HepG2 (cell line): ENCODE measurements around the gene CUL4A. TPM values are rescaled to one million over a fixed set of nuclear protein-coding genes. Genes with fewer than 3 reads are reported as not detected.

Experiments used
- AGO1 ChIP-seq: fragments of 200-400 bp; formaldehyde crosslinking; IDR thresholded peaks from 2 replicates; pipeline ENCODE4 v1.6.1; 2017; ENCODE audit warnings: mild to moderate bottlenecking, low read depth, low read length, moderate library complexity; ENCODE audit not compliant: poor library complexity, severe bottlenecking
- AHR ChIP-seq: IDR thresholded peaks from 2 replicates; pipeline ENCODE4 v1.6.1; 2018; ENCODE audit warnings: missing genetic modification reagents, missing compliant biosample characterization
- HOXA9 ChIP-seq: sonication (generic); formaldehyde crosslinking; IDR thresholded peaks from 2 replicates; pipeline ENCODE4 v1.8.1; 2022; ENCODE audit warnings: missing genetic modification reagents, mild to moderate bottlenecking, moderate library complexity, borderline replicate concordance
- KLF11 ChIP-seq: IDR thresholded peaks from 2 replicates; pipeline ENCODE4 v1.6.1; 2016; ENCODE audit warnings: missing compliant biosample characterization
- MEIS1 ChIP-seq: sonication (generic); formaldehyde crosslinking; IDR thresholded peaks from 2 replicates; pipeline ENCODE4 v1.9.0; 2021; ENCODE audit warnings: mild to moderate bottlenecking, missing genetic modification reagents, moderate library complexity, borderline replicate concordance
- PLRG1 ChIP-seq: fragments of 450-650 bp; conservative IDR thresholded peaks from 2 replicates; pipeline ENCODE4 v1.6.1; 2016
- PPARG ChIP-seq: conservative IDR thresholded peaks from 2 replicates; pipeline ENCODE4 v1.6.1; 2016; ENCODE audit warnings: missing biosample characterization, missing genetic modification reagents
- SMARCE1 ChIP-seq: fragments of 450-650 bp; IDR thresholded peaks from 2 replicates; pipeline ENCODE4 v1.6.1; 2017; ENCODE audit warnings: borderline replicate concordance
- TCF12 ChIP-seq, 2 experiments: fragments of 450-650 bp in 1 of 2; sonication (generic) in 1 of 2; formaldehyde crosslinking in 1 of 2; IDR thresholded peaks; 2 replicates each; pipeline versions ENCODE4 v1.6.1 to v1.8.0; 2017 to 2022; ENCODE audit warnings: antibody characterized with exemption in 1 of 2, mild to moderate bottlenecking in 1 of 2, missing genetic modification reagents in 1 of 2, moderate library complexity in 1 of 2
- ZNF652 ChIP-seq: IDR thresholded peaks from 2 replicates; pipeline ENCODE4 v1.6.1; 2016; ENCODE audit warnings: low read depth, borderline replicate concordance
- ZNF839 ChIP-seq: sonication (generic); formaldehyde crosslinking; IDR thresholded peaks from 2 replicates; pipeline ENCODE4 v1.4.0; 2020; ENCODE audit warnings: missing genetic modification reagents, mild to moderate bottlenecking, borderline replicate concordance
- ZNF879 ChIP-seq: sonication (generic); formaldehyde crosslinking; IDR thresholded peaks from 2 replicates; pipeline ENCODE4 v1.8.1; 2023; ENCODE audit warnings: missing genetic modification reagents
- ZSCAN30 ChIP-seq: sonication (generic); formaldehyde crosslinking; IDR thresholded peaks from 2 replicates; pipeline ENCODE4 v1.5.0; 2020; ENCODE audit warnings: mild to moderate bottlenecking, missing genetic modification reagents
- polyA plus RNA-seq, 8 experiments: library from polyadenylated mRNA; depleted of rRNA in 3 of 8; stranded (reverse) in 7 of 8; unstranded in 1 of 8; fragments of >200 nt; fragmentation: Illumina TruSeq in 4 of 8; extraction: Trizol in 4 of 8; gene quantifications; 2 replicates each; pipeline versions ENCODE4 v1.2.1 to v1.2.3, GENCODE V29; 2011 to 2016; ENCODE audit warnings: low read depth in 4 of 8, missing spikeins in 1 of 8, mixed read lengths in 1 of 8; ENCODE audit not compliant: insufficient read depth in 1 of 8
- total RNA-seq, 5 experiments: library from RNA; depleted of rRNA; stranded (reverse); fragments of >200 nt; fragmentation: Illumina TruSeq; extraction: Trizol; gene quantifications; 2 replicates each; pipeline ENCODE4 v1.2.3, GENCODE V29; 2016; ENCODE audit warnings: low read depth in 1 of 5
- TF ChIP-seq, protein P1 (sequence below): sonication (generic); formaldehyde crosslinking; IDR thresholded peaks from 2 replicates; pipeline ENCODE4 v1.5.1; 2020; ENCODE audit warnings: missing genetic modification reagents, mild to moderate bottlenecking, borderline replicate concordance
- TF ChIP-seq, protein P2 (sequence below): sonication (generic); formaldehyde crosslinking; IDR thresholded peaks from 2 replicates; pipeline ENCODE4 v1.8.0; 2022; ENCODE audit warnings: mild to moderate bottlenecking, missing genetic modification reagents, borderline replicate concordance
- TF ChIP-seq, protein P3 (sequence below): sonication (generic); formaldehyde crosslinking; IDR thresholded peaks from 2 replicates; pipeline ENCODE4 v1.5.1; 2020; ENCODE audit warnings: mild to moderate bottlenecking, missing genetic modification reagents, borderline replicate concordance
- TF ChIP-seq, protein P4 (sequence below): sonication (generic); formaldehyde crosslinking; IDR thresholded peaks from 2 replicates; pipeline ENCODE4 v1.4.0; 2020; ENCODE audit warnings: missing genetic modification reagents
- TF ChIP-seq, protein P5 (sequence below): sonication (generic); formaldehyde crosslinking; IDR thresholded peaks from 2 replicates; pipeline ENCODE4 v1.4.0; 2020; ENCODE audit warnings: missing genetic modification reagents
- TF ChIP-seq, protein P6 (sequence below): sonication (generic); formaldehyde crosslinking; IDR thresholded peaks from 2 replicates; pipeline ENCODE4 v1.8.0; 2022; ENCODE audit warnings: missing genetic modification reagents, mild to moderate bottlenecking, moderate library complexity, borderline replicate concordance

Gene CUL4A
- total and polyA plus RNA-seq, 2 of the 13 experiments (the other 11 are each of a cell fraction or from before 2014, with no cell fraction given) = 51.2 to 75.3 TPM

DNA sequence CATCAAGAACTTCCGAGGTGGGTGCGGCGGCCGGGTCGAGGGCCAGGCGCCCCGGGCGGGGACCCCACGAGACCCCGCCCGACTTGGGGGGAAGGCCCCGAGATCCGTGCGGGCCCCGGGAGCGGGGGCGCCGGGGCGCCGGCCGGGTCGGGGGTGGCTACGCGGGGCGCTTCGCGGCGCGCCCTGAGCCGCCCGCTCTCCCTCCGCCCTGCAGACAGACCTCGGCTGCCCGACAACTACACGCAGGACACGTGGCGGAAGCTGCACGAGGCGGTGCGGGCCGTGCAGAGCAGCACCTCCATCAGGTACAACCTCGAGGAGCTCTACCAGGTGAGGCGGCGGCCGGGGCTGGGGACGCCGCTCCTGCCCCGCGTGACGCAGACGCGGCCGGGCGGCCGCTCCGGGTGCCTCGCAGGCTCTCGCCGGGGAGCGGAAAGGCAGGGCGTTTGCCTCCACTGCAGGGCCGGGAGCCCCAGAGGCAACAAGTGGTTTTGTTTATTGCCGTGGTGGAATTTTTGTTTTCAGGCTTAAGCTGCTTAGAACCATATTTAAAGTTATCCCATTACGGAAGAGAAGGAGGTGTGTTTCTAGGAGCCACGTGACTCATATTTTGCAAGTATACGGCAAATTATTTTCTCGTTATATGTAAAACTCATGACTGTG, 477 bp downstream of the CUL4A start (continued):
- TF ChIP-seq ZNF879 (peak; percentile 53; the same call in 1 of the 2 replicates), TCF12 (IDR thresholded peaks at IDR 0.05) (no peak), TCF12 (CRISPR knock-in tag; IDR thresholded peaks at IDR 0.05) (no peak), ZNF839 (0 out of 2 replicates have a peak, but pooled peaks have one; percentile 57), KLF11 (no peak), AGO1 (peak; percentile 44), ZSCAN30 (CRISPR knock-in tag) (no peak), HOXA9 (CRISPR knock-in tag) (peak; percentile 79; the same call in 1 of the 2 replicates), MEIS1 (CRISPR knock-in tag) (no peak), PLRG1 (no peak), AHR (0 out of 2 replicates have a peak, but pooled peaks have one; percentile 66), PPARG (CRISPR knock-in tag) (no peak), SMARCE1 (no peak), ZNF652 (CRISPR knock-in tag) (no peak)
- TF ChIP-seq, protein P1, sequence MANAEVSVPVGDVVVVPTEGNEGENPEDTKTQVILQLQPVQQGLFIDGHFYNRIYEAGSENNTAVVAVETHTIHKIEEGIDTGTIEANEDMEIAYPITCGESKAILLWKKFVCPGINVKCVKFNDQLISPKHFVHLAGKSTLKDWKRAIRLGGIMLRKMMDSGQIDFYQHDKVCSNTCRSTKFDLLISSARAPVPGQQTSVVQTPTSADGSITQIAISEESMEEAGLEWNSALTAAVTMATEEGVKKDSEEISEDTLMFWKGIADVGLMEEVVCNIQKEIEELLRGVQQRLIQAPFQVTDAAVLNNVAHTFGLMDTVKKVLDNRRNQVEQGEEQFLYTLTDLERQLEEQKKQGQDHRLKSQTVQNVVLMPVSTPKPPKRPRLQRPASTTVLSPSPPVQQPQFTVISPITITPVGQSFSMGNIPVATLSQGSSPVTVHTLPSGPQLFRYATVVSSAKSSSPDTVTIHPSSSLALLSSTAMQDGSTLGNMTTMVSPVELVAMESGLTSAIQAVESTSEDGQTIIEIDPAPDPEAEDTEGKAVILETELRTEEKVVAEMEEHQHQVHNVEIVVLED (CRISPR knock-in tag) = no peak
- TF ChIP-seq, protein P2, sequence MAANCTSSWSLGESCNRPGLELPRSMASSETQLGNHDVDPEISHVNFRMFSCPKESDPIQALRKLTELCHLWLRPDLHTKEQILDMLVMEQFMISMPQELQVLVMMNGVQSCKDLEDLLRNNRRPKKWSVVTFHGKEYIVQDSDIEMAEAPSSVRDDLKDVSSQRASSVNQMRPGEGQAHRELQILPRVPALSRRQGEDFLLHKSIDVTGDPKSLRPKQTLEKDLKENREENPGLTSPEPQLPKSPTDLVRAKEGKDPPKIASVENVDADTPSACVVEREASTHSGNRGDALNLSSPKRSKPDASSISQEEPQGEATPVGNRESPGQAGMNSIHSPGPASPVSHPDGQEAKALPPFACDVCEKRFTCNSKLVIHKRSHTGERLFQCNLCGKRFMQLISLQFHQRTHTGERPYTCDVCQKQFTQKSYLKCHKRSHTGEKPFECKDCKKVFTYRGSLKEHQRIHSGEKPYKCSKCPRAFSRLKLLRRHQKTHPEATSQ (CRISPR knock-in tag) = 0 out of 2 replicates have a peak, but pooled peaks have one; percentile 53
- TF ChIP-seq, protein P3, sequence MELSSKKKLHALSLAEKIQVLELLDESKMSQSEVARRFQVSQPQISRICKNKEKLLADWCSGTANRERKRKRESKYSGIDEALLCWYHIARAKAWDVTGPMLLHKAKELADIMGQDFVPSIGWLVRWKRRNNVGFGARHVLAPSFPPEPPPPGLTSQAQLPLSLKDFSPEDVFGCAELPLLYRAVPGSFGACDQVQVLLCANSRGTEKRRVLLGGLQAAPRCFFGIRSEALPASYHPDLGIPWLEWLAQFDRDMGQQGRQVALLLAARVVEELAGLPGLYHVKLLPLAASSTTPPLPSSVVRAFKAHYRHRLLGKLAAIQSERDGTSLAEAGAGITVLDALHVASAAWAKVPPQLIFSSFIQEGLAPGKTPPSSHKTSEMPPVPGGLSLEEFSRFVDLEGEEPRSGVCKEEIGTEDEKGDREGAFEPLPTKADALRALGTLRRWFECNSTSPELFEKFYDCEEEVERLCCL (CRISPR knock-in tag) = no peak
- TF ChIP-seq, protein P4, sequence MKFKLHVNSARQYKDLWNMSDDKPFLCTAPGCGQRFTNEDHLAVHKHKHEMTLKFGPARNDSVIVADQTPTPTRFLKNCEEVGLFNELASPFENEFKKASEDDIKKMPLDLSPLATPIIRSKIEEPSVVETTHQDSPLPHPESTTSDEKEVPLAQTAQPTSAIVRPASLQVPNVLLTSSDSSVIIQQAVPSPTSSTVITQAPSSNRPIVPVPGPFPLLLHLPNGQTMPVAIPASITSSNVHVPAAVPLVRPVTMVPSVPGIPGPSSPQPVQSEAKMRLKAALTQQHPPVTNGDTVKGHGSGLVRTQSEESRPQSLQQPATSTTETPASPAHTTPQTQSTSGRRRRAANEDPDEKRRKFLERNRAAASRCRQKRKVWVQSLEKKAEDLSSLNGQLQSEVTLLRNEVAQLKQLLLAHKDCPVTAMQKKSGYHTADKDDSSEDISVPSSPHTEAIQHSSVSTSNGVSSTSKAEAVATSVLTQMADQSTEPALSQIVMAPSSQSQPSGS (CRISPR knock-in tag) = 0 out of 2 replicates have a peak, but pooled peaks have one; percentile 34
- TF ChIP-seq, protein P5, sequence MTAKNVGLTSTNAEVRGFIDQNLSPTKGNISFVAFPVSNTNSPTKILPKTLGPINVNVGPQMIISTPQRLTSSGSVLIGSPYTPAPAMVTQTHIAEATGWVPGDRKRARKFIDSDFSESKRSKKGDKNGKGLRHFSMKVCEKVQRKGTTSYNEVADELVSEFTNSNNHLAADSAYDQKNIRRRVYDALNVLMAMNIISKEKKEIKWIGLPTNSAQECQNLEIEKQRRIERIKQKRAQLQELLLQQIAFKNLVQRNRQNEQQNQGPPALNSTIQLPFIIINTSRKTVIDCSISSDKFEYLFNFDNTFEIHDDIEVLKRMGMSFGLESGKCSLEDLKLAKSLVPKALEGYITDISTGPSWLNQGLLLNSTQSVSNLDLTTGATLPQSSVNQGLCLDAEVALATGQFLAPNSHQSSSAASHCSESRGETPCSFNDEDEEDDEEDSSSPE (CRISPR knock-in tag) = peak; percentile 82
- TF ChIP-seq, protein P6, sequence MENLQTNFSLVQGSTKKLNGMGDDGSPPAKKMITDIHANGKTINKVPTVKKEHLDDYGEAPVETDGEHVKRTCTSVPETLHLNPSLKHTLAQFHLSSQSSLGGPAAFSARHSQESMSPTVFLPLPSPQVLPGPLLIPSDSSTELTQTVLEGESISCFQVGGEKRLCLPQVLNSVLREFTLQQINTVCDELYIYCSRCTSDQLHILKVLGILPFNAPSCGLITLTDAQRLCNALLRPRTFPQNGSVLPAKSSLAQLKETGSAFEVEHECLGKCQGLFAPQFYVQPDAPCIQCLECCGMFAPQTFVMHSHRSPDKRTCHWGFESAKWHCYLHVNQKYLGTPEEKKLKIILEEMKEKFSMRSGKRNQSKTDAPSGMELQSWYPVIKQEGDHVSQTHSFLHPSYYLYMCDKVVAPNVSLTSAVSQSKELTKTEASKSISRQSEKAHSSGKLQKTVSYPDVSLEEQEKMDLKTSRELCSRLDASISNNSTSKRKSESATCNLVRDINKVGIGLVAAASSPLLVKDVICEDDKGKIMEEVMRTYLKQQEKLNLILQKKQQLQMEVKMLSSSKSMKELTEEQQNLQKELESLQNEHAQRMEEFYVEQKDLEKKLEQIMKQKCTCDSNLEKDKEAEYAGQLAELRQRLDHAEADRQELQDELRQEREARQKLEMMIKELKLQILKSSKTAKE (CRISPR knock-in tag) = peak; percentile 51; the same call in 1 of the 2 replicates
